Measurements from ENCODE around the gene NCOA7.

- TF ChIP-seq POLR2A (IDR thresholded peaks at IDR 0.05), result no peak
- no peak for TF ChIP-seq CTCF (IDR thresholded peaks at IDR 0.05)
Measured at GRCh38 chr6:125781314-125781868, 9.4 kb upstream of the NCOA7 start.
